Measurements from ENCODE around the gene RBMS3.

Gene RBMS3

DNA sequence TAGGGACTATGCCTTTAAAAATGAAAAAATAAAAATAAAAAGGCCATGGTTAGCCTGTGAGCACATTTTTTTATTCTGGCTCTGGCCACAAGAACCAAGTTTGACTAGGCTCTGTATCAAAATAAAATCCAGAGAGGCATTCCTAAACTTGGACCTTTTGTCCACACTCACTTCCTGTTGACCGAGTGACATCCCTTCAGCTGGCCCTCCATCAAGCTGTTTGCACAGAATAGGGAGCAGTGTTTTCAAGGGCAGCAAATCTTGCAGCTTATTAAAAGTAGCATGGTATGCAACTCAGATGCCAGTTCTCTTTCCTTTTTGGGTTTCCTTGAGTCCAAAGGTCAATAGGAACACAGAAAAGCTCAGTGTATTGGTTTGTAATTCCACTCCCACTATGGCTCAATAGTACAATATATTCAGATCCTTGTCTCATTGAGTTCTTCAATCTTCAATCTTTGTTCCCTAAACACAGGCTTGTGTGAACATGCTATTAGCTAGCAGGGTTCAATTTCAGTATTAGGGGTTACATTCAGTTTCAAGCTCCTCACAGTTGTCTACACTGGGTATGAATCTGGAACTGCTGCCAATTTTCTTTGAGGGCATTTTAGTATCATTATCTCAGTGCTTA lies 244.5 kb downstream of the RBMS3 start:
- DNase-seq (ENCODE audit: low read depth): no peak

DNA sequence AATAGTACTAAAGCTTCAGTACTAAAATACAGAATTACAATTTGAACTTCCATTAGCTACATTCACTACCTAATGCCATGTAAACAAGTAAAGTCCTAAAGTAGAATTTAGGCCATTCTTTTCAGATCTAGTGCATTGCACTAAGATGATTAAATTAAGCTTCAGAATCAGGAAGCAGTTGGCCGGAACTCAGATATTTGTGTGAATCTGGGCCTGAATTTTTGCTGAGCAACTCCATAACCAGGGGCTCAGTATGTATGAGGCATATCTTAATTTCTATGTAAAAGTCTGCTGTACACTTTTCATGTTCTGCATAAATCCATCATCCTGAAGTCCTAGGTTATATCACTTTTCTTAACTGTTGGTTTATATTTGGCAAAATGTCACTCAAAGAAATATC lies 246.4 kb downstream of the RBMS3 start:
- DNase-seq (ENCODE audit: low read depth): no peak

DNA sequence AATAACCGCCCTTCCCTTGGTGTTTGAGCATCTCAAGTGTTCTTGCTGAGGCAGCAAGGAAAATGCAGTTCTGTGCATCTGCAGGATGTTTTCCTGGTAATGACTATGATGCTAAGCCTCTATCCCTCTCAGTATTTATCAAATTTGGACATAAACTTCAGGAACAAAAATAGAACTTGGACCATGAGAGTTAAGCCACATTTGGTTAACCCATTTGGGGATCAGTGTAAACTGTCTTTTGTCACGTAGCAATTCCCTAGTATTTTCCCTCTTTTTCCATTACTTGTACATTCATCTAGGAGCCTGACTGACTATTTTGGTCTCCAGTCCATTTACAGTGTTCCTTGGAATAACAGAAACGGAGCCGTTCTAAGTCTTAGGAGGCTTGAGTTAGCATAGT lies 250.8 kb downstream of the RBMS3 start:
- no peak for DNase-seq (ENCODE audit: low read depth)

DNA sequence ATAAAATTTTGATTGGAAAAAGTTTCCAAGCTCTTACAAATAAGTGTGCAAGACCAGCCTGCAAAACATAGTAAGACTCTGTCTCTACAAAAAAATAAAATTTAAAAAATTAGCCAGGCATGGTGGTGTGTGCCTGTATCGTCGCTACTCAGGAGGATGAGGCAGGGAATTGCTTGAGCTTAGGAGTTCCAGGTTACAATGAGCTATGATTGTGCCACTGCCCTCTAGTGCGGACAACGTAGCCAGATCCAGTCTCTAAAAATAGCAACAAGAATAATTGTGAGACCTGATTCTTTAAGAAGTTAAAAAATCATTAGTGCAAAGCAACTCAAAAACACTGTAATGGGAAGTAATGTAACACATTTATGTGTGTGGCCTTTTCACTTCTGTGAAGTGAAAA lies 251.6 kb downstream of the RBMS3 start:
- DNase-seq (ENCODE audit: low read depth): no peak

DNA sequence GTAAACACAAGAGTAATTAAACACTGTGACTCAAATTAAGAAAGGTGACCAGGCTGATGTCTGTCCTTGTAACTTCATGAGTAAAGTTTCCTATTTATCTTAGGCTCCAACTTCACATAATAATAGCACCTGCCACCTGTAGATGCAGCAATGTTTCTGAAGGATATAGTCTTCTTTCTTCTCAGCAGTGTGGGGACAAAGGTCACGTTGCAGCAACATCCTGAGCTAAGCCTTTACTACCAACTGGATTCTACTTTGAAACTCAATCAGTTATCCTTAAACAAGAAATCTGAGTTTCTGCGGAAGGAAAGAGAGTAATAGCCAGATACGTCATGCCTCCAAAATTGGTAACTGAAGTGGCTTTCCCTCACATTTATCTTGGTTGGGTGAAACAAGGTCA lies 253.1 kb downstream of the RBMS3 start:
- no peak for DNase-seq (ENCODE audit: low read depth)

DNA sequence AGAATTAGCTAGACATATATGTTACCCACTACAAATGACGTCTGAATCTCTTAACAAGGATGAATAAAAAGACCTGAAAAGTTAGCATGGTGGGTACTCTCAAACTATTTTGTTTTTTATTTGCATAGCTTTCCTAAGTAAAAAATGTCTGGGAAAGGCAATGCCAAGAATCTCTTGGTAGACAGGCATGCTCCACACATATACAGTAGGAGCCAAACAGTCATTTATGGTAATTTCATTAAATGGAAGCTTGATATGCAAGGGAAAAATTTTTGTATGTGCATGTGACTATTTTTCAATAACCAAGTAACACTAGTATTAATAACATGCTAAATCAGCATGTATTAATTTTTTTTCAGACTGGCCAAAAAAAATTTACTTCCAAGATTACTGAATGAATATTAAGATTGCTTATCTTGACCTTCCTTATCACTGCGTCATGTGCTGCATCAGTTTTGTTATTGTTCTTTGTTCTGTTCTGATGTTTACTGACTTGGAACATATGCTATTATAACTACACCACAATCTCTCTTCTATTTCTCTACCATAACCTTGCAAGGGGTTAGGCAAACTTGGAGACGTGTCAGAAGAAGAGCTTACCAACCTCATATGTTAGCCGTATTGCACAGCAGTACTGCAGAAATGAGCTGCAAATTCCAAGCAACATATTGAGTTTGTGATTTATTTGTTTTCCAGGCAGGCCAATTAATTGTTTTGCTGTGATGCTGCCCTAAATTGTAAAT lies 255.3 kb downstream of the RBMS3 start:
- DNase-seq (ENCODE audit: low read depth): no peak

DNA sequence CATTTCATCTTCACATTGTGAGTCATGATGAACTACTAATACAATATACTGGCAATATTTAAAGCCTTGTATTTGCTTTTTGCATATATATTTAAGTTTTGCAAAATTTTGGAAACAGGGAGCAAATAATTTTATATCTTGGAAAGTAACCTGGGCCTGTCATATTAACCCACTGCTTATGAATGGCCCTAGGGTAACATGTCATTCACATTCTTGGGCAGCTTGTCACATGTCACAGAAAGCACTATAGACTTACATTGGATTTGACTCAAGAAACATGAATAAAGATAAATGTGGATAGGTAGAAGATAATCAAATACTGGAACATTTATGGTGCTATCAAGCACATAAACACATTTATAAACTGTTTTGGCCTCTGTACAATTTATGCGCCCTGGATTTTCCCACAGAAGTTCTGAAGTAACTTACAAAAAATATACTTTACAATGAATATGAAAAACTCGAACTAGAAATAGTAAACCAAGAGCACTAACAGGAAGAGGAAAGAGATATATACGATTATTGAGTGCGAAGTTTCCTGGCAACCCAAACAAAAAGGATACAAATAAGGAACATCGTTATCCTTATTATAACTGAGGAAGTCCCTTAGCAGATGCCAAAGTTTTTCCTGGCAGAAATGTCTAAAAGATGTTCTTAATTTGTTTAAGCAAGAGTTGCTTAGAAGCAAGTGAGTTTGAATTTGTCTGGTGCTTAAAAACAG lies 257.2 kb downstream of the RBMS3 start:
- DNase-seq (ENCODE audit: low read depth): no peak

DNA sequence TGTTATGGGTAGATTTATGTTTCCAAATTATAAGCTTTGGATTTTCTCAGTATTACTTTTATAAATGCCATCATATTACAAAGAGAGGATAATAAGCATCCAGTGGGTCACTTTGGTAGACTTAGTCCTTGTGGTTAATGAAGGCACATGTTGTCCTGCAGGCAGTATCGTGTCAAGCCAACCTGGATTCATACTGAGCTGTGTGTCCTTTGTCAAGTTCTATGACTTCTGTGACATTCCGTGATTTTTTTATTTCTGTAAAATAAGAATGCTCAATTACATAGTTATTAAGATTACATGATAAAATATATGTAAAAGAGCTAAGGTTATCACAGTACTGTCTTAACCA lies 257.7 kb downstream of the RBMS3 start:
- no peak for DNase-seq (ENCODE audit: low read depth)

DNA sequence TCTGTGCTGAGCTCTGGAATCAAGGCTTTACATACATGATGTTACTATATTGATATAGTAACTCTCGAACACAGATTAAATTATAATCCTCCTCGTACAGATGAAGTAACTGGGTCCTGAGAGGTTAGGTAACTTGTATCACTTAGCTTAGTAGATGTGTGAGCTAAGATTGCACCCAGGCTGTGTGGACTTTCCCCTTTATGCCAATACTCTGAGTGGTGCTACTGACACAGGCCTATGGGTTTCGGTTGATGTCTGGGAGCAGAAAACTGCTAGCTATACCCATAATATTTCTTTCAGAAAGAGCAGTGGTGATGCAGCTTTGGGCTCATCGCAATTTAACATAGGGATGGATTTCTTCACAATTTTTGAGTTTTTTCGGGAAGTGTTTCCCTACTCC lies 259.7 kb downstream of the RBMS3 start:
- DNase-seq (ENCODE audit: low read depth): no peak

DNA sequence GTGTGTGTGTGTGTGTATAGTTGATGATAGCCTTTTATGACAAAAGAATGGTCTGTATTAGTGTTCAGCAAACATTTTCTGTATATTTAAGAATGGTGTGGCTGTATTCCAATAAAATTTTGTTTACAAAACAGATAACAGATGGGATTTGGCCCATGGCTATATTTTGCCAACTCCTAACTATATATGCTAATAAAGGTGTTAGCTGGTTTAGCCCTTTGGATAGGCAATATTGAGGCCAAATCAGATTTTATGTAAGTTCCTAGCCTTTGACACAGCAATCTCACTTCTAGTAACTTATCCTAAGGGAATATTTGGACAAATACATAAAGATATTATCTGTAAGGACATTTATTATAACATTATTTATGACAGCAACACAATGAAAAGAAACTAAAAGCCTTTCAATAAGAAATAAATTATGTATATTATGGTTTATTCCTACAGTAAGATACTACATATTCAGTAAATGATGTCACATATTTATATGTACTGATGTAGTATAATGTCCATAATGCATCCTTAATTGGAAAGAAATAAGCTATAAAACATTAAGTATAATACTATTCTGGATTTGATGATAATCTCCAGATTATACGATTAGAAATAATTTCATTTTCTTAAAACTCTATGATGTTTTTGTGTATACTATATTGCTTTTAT lies 264.0 kb downstream of the RBMS3 start:
- DNase-seq (ENCODE audit: low read depth): no peak

DNA sequence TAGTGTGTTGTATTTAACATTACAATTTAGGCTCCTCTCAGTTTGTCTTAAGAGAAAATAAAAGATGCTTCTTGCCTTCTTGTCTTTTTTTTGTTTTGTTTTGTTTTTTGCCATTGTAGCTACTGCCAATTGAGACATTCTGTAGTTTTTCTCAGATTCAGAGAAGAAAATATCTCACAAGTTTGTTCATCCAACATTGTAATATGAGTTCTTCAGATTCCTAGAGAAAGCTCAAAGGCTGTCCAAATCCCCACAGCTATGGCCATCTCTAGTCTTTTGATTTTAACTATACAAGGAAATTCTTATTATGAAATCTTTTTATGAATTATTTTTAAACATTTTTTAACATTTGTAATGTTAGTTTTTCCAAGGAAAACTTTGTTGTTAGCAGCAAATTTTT lies 264.7 kb downstream of the RBMS3 start:
- no peak for DNase-seq (ENCODE audit: low read depth)

DNA sequence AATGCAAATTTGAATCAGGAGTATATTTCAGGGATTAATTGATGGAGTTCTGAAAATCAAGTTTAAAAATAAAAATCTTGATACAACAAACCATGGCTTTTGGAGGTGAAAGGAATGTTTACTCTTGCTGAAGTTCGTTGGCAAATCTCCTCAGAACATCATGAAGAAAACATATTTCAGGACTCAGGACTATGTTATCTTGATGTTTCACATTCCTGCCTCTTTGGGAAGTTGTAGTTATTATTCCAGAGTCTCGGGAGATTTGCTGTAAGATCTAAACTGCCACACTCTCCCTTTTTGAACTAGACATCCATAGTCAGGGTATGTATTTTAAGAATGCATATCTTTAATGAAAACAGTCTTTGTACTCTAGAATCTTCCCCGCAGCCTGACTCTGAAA lies 271.2 kb downstream of the RBMS3 start:
- no peak for DNase-seq (ENCODE audit: low read depth)

DNA sequence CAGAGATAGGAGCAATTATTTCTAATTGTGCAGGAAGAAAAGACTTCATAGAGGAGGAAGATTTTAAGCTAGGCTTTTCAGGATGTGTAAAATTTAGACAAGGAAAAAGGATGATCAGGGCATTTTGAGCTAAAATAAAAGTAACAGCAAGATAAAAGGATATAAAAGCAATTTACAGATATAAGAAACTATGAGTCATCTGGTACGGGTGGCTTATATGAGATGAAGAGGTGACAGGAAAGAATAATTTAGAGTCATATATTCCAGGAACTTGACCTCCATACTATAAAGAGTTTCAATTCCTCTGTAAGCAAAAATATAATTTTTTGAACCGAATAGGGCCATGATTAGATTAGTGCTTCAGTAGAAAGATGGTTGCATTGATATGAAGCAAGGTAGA lies 273.7 kb downstream of the RBMS3 start:
- no peak for DNase-seq (ENCODE audit: low read depth)

DNA sequence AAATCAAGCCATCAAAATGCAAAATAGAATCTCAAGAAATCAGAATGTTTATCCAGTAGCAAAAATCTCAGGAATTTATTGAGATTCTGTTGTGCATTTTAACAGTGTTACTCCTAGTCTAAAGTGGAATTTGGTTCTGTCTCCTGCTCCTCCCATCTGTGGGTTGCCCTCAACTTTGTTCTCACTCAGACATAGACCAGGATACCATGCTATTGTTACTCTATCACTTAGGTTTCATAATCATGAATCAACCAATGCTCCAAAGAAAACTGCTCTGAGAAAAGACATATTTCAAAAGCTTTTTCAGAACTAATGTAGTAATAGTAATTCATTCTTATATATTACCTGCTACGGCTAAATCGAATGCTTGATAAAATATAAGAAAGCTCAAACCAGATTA lies 274.7 kb downstream of the RBMS3 start:
- no peak for DNase-seq (ENCODE audit: low read depth)

DNA sequence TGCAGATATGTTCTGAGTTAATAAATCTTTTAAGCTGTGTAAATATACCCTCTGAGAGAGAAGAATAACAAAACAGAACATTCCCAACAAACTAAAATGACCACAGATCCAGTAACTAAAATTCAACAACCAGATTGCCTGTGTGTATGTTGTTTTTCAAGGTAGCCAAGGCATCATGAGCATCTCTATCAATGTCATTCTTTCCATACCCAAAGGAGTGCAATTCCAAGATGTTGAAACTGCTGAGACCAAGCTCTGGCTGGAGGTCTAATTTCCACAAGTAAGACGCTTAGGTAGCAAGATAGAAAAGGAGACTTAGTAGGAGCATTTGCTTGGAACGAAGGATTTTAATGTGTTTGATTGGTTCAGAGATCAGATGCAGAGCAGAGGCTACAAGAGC lies 276.3 kb downstream of the RBMS3 start:
- DNase-seq (ENCODE audit: low read depth): no peak

DNA sequence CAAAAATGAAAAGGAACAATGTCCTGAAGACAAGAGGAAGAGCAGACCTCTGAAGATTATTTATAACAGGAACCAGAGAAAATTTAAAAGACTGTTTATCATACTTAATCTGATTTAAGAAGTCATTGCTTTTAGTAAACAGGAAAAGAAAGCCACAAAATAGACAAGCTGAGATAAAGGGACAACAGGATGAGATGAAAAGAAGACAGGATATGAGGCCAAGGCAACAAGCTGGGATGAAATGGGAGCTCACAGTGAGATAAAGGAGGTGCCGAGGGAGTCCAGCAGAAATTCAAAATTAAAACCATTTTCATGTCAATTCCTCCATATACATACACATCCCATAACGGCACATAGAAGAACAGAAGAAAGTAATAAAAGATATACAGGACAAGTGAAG lies 277.0 kb downstream of the RBMS3 start:
- DNase-seq (ENCODE audit: low read depth): no peak

DNA sequence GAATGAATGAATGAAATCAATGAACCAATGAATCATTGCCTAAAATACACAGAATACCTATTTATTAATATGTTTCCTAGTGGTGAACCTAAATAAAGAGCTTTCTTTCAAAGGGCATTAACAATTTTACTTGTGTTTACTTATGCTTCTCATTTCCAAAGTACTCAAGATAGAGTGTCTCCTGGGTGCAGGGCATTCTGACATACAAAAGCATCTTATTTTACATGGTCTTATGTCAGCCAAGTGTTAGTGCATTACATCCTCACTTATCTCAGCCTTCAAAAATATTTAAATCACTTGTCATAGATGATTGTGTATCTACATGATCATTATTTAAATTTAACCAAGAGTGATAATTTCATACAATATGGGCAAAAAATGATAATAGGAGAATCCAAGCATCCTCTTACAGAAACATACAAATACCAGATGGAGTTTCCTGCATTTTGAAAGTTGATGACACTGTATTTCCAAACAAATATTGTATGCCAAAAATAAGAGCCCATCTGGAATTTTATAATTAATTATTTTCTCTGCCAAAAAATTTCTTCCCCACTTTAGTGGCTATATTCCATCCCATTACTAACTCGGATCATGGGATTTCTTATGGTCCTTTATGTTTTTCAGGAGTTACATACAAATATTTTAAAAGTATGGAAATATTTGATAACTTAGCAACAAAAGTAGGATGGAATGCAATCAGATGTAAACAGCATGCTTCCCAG lies 279.0 kb downstream of the RBMS3 start:
- no peak for DNase-seq (ENCODE audit: low read depth)

DNA sequence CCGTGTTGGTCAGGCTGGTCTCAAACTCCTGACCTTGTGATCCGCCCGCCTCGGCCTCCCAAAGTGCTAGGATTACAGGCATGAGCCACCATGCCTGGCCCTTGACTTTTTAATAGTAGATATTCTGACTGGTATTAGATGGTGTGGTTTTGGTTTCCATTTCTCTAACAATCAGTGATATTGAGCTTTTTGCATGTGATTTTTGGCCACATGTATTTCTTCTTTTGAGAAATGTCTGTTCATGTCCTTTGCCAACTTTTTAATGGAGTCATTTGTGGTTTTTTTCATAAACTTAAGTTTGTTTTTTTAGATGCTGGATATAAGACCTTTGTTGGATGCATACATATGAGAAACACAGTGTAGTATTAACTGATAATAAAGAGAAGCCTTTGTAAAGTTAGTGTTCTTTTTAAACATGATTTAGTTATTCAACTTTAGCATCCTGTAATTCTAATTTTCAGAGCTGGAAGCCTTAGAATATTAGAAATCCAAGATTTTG lies 280.8 kb downstream of the RBMS3 start:
- no peak for DNase-seq (ENCODE audit: low read depth)

DNA sequence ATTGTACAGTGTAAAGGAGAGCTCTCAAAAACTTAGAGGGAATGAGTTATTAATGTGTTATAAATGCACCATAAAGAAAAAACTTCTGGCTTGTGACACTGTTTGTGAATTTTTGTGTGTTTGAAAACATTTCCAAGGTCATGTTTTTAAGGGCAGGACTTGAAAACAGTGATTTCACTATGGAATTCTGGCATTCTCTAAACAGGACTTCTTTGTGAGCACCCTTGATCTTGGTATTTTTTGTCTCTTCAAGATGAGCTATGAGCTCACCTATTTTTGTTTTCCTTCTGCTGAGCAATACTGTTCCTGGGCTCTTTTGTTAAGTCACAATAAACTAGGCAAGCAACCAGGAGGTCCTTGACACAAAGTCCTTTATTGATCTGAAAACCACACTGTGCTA lies 284.4 kb downstream of the RBMS3 start:
- DNase-seq (ENCODE audit: low read depth): no peak

DNA sequence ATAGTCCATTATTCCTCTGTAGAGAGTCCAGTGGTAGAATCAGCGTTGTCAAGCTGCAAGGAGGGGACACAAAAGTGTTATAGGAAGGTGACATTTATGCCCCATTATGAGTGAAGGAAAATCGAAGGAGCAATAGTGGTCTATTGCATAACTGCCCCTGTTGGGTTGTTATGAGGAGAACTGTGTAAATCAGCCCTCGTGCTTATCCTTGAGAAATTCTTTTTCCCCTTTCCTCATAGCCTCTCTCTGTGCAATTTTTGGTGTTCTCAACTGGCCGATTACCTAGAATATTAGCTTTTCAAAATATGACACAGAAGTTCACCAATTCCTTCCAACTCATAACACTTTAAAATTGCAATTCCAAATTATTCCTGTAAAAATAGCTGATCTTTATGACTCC lies 286.6 kb downstream of the RBMS3 start:
- DNase-seq (ENCODE audit: low read depth): no peak

DNA sequence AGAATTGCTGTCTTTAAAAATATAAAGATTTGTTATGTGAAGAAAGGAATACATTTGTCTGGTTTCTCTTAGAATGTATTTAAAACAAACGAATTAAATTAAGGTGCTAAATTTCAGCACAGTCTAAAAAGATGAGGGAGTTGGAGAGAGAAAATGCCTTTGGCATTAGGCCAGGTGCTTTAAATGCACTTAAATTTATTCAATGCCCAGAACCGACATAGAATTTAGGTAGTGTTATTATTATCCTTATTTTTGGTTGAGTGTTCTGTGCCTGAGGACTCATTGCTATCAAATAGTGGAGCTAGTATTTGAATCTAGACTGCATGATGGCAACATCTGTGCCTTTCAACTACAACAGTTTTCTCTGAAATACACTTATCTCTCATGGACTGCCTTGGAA lies 287.5 kb downstream of the RBMS3 start:
- DNase-seq (ENCODE audit: low read depth): no peak

DNA sequence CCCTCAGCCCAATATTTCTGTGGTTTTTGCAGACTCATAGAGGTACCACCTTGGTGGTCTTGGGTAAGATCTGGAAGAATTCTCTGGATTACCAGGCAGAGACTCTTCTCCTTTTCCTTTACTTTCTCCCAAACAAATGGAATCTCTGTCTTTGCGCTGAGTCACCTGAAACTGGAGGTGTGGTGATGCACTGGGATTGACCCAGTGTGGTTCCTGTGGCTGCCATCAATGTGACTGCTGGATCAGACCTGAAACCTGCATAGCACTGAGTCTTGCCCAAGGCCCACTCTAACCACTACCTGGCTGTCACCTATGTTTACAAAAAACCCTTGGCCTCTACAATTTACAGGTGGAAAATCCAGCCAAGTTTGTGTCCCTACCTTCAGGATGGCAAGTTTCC lies 295.3 kb downstream of the RBMS3 start:
- DNase-seq (ENCODE audit: low read depth): no peak

Measured in stimulated activated CD8-positive, alpha-beta memory T cell treated with anti-CD3 and anti-CD28 coated beads, Interleukin-15, amount 100 ng/mL, for 24 hours (primary cell).